ENCODE measurements around the gene DCST2.

The DCST2 gene

DNA sequence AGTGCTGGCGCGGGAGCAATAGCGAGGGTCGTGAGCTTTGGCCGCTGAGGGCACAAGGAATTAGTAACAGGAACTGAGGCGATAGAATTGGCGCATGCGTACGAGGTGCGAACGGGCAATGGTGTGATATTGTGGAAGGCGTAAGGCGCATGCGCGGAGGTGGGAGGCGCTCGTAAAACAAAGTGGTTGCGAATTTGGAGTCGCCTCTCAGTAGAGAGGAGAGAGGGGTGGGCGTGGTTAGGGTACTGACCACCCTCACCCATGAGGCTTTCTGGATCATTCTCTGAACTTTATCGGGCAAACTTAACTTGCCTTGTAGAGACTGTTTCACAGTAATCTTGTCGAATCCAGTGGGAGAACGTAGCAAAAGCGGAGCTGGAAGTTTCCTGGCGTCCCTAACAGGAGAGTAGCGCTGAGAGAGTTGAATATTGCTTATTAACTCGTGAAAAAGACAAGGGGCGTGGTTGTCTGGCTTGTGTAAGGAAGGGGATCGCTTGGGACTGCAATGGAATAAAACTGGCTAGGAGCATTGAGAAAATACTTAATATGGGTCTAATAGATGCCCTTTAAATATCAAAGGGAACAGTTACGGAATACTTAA lies 58.7 kb downstream of the DCST2 start:
- peak overlapping the region; percentile 85 for H3K4me3 ChIP-seq (ENCODE audit: low read depth, low read length)
- peak; percentile 94 for DNase-seq
- H3K4me1 ChIP-seq = peaks cover 26% of the 10 kb centered on the region
- peaks cover 9% of the 10 kb centered on the region for H3K36me3 ChIP-seq
- no peaks in the 10 kb centered on the region for H3K9me3 ChIP-seq
- H3K27me3 ChIP-seq = no peaks in the 10 kb centered on the region
- TF ChIP-seq, protein P1, sequence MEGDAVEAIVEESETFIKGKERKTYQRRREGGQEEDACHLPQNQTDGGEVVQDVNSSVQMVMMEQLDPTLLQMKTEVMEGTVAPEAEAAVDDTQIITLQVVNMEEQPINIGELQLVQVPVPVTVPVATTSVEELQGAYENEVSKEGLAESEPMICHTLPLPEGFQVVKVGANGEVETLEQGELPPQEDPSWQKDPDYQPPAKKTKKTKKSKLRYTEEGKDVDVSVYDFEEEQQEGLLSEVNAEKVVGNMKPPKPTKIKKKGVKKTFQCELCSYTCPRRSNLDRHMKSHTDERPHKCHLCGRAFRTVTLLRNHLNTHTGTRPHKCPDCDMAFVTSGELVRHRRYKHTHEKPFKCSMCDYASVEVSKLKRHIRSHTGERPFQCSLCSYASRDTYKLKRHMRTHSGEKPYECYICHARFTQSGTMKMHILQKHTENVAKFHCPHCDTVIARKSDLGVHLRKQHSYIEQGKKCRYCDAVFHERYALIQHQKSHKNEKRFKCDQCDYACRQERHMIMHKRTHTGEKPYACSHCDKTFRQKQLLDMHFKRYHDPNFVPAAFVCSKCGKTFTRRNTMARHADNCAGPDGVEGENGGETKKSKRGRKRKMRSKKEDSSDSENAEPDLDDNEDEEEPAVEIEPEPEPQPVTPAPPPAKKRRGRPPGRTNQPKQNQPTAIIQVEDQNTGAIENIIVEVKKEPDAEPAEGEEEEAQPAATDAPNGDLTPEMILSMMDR (IDR thresholded peaks at IDR 0.05; ENCODE audit: low read depth, low read length) = no peak

DNA sequence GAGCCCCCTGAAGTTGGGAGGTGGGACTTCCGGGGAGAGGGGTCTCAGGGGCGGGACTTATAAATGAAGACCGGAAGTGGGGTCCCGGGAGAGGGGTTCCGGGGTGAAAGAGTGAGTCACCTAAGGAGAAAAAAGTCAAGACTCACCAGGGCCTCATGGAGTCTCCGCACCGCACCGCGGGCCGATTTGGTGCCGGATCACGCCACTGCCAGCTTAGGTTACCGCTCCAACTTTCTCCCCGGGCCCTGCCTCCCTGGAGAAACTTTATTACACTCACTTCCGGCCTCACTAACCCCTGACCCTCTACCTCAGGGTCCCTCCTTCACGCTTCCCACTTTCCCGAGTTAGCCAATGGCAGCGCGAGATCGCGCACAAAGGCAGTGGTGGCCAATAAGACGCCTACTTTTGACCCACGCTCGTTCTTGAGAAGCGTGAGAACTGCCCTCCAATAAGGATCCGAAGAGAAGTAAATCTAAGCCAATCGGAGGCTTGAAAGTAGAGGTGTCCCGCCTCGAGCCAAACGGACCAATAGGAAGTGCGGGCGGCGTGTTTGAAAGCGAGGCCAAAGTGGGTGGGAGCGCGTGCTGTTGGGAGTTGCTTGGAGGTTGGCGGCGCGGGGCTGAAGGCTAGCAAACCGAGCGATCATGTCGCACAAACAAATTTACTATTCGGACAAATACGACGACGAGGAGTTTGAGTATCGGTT lies 59.3 kb downstream of the DCST2 start, which contains the start of gene CKS1B:
Gene CKS1B (plus strand): TSS at position 580 of the 706 bp plus-strand sequence. CDS start 65 bp downstream, at position 645.
- Histone ChIP-seq H3K4me3 (ENCODE audit: low read depth, low read length) (peak within 1 kb of the TSS; percentile 85), H3K4me1 (peaks cover 24% of the 10 kb centered on the region), H3K36me3 (peaks cover 3% of the 10 kb centered on the region), H3K9me3 (no peaks in the 10 kb centered on the region), H3K27me3 (no peaks in the 10 kb centered on the region)
- TF ChIP-seq, protein P1 (IDR thresholded peaks at IDR 0.05; ENCODE audit: low read depth, low read length) = no peak
- peak; percentile 98 for DNase-seq

DNA sequence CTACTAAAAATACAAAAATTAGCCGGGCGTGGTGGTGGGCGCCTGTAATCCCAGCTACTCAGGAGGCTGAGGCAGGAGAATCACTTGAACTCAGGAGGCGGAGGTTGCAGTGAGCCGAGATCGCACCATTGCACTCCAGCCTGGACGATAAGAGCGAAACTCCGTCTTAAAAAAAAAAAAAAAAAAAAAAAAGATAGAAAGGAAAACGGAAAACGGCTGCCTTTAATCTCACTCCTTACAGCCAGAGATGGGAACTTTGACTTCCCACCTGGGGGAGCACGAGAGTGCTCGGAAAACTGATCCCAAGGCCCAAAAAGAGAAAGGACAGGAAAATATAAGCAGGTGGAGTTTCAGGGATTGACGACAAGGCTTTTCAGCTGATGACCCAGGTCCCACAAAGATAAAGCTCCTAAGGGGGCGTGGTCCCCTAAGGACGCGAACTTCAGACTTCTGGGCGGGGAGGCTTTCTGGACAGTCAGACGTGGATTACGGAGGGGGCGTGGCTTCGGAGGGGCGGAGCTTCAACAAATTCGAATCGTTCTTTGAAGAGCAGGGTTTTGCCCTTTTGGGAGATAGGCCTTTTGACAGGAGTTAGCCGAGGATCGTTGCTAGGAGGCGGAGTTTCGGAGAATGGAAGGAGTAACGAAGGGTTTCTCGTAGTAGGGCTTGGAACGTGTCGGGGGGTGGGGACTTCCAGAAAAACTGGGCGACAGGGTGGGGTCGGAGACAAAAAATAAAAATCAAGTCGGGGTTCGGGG lies 60.1 kb downstream of the DCST2 start:
- peak; percentile 97 for DNase-seq
- Histone ChIP-seq H3K4me3 (ENCODE audit: low read depth, low read length) (peak overlapping the region; percentile 85), H3K36me3 (no peaks in the 10 kb centered on the region; the same call in 1 of the 2 replicates), H3K4me1 (peaks cover 26% of the 10 kb centered on the region), H3K27me3 (no peaks in the 10 kb centered on the region), H3K9me3 (no peaks in the 10 kb centered on the region)
- TF ChIP-seq, protein P1 (IDR thresholded peaks at IDR 0.05; ENCODE audit: low read depth, low read length) = peak; percentile 22; the same call in 1 of the 2 replicates

DNA sequence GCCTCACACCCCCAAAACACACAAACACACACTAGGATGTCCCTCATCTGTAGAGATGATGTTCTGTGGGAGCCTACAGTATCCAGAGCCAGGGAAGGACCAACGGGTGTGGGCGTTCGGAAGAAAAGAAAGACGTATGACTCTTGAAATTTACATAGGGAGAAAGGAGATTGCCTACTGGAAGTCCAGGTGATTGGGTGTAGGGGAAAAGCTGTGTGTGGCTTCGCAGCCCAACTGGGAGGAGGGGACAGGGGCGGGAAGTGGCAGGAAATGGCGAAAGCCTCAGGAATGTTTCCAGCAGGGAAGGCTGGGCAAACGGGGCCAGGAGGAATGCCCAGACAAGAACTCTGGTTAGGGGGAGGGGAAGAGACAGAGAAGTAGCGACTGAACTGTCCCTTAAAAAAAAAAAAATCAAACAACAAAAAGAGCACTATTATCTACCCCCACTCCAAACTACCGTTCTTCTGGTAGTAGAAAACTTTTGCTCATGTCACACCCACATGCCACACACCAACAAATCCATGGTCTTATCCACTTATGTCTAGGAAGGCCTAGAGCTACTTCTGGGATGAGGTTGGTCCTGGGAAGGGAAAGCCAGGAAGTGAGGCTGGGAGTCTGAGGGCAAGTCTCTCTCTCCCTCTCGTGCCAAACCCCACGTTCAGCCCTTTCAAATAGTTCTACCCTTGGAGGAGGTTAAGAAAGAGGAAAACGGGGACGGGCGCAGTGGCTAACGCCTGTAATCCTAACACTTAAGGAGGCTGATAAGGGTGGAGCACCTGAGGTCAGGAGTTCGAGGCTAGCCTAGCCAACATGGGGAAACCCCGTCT lies 60.9 kb downstream of the DCST2 start:
- no peak for DNase-seq
- TF ChIP-seq, protein P1 (IDR thresholded peaks at IDR 0.05; ENCODE audit: low read depth, low read length) = no peak
- Histone ChIP-seq H3K9me3 (no peaks in the 10 kb centered on the region), H3K4me3 (ENCODE audit: low read depth, low read length) (peak overlapping the region; percentile 85; the same call in 1 of the 2 replicates), H3K4me1 (peaks cover 27% of the 10 kb centered on the region), H3K36me3 (peaks cover 8% of the 10 kb centered on the region), H3K27me3 (no peaks in the 10 kb centered on the region)

DNA sequence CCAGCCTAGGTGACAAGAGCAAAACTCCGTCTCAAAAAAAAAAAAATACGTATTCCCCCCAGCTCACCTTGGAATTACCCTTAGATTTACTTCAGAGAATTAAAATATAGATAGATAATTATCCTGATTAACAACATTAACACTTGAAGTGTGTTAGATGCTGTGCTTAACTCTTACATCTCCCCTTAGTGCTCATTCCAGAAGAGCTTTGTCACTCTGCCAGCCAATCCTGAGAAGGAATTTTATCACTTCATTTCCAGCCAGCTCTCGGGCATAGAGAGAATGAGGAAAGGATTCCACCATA lies 61.4 kb downstream of the DCST2 start:
- peaks cover 21% of the 10 kb centered on the region for H3K4me1 ChIP-seq
- TF ChIP-seq, protein P1 (IDR thresholded peaks at IDR 0.05; ENCODE audit: low read depth, low read length) = no peak
- no peak overlapping the region for H3K4me3 ChIP-seq (ENCODE audit: low read depth, low read length)

More for the DNA sequence above, 61.4 kb downstream of the DCST2 start:
- peaks cover 14% of the 10 kb centered on the region for H3K36me3 ChIP-seq
- no peaks in the 10 kb centered on the region for H3K9me3 ChIP-seq
- no peak for DNase-seq
- no peaks in the 10 kb centered on the region for H3K27me3 ChIP-seq

All from BE2C (cell line).